GM21786 (cell line): ENCODE measurements around the gene NEDD4.
"Not testable (repeated sequence)": the region's sequence is repeated elsewhere in the genome, so short reads cannot be mapped to it uniquely, and the experiment has no call there.

Source experiments
- ATAC-seq: cut with Tn5 transposase; IDR thresholded peaks from one replicate; pipeline ENCODE4 v1.9.1; 2021; ENCODE audit not compliant: unreplicated experiment

Gene NEDD4

DNA sequence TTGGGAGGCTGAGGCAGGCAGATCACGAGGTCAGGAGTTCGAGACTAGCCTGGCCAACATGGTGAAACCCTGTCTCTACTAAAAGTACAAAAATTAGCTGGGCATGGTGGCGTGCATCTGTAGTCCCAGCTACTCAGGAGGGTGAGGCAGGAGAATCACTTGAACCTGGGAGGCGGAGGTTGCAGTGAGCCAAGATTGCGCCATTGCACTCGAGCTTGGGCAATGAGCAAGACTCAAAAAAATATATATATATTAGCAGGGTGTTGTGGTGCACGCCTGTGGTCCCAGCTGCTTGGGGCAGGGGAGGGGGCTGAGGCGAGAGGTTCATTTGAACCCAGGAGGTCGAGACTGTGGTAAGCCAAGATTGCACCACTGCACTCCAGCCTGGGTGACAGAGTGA is 207.8 kb downstream of the NEDD4 start:
- ATAC-seq: not testable (repeated sequence)

- no peak for ATAC-seq
These were observed 209.1 kb downstream of the NEDD4 start for GRCh38 chr15:55784286-55784685.

GRCh38 chr15:55782901-55783300 is 210.5 kb downstream of the NEDD4 start:
- ATAC-seq: no peak

GRCh38 chr15:55780292-55780691 is 213.1 kb downstream of the NEDD4 start:
- ATAC-seq: no peak

- ATAC-seq: no peak
These were observed 214.5 kb downstream of the NEDD4 start for GRCh38 chr15:55778932-55779331.
